ENCODE data around the gene TSPAN14.
"Not testable (repeated sequence)": the region's sequence is repeated elsewhere in the genome, so short reads cannot be mapped to it uniquely, and the experiment has no call there.

TSPAN14 gene

GRCh38 chr10:80530816-80531215 lies 76.7 kb downstream of the TSPAN14 start:
- DNase-seq = no peak

GRCh38 chr10:80532571-80532970 lies 78.5 kb downstream of the TSPAN14 start:
- no peak for DNase-seq

- DNase-seq = not testable (repeated sequence)
Measured at GRCh38 chr10:80534059-80534458, 79.9 kb downstream of the TSPAN14 start.

GRCh38 chr10:80534646-80535045 lies 80.5 kb downstream of the TSPAN14 start:
- not testable (repeated sequence) for DNase-seq

GRCh38 chr10:80535671-80536360 lies 81.7 kb downstream of the TSPAN14 start:
- peak; percentile 82 for DNase-seq

GRCh38 chr10:80536361-80536835 lies 82.3 kb downstream of the TSPAN14 start:
- no peak for DNase-seq

GRCh38 chr10:80537086-80537735 lies 83.1 kb downstream of the TSPAN14 start:
- no peak for DNase-seq

- no peak for DNase-seq
Measured at GRCh38 chr10:80537736-80538480, 83.8 kb downstream of the TSPAN14 start, which contains the start of gene SH2D4B. Gene SH2D4B, plus strand, starts transcription at chr10:80537902. Its CDS starts 430 bp downstream, at chr10:80538332.

- DNase-seq = no peak
Measured at GRCh38 chr10:80538481-80539185, 84.5 kb downstream of the TSPAN14 start.

GRCh38 chr10:80539421-80540031 lies 85.4 kb downstream of the TSPAN14 start:
- DNase-seq = no peak

GRCh38 chr10:80540136-80540535 lies 86.0 kb downstream of the TSPAN14 start:
- no peak for DNase-seq

- DNase-seq = no peak
Measured at GRCh38 chr10:80540618-80540980, 86.5 kb downstream of the TSPAN14 start.

- DNase-seq = no peak
Measured at GRCh38 chr10:80540981-80541750, 87.1 kb downstream of the TSPAN14 start.

- DNase-seq = no peak
Measured at GRCh38 chr10:80542053-80542452, 87.9 kb downstream of the TSPAN14 start.

GRCh38 chr10:80542652-80543318 lies 88.7 kb downstream of the TSPAN14 start:
- no peak for DNase-seq

- DNase-seq = not testable (repeated sequence)
Measured at GRCh38 chr10:80543319-80543672, 89.2 kb downstream of the TSPAN14 start.

- DNase-seq = no peak
Measured at GRCh38 chr10:80544316-80544953, 90.3 kb downstream of the TSPAN14 start.

GRCh38 chr10:80545258-80545881 lies 91.3 kb downstream of the TSPAN14 start:
- no peak for DNase-seq

GRCh38 chr10:80552151-80552646 lies 98.1 kb downstream of the TSPAN14 start:
- DNase-seq = no peak

- DNase-seq = no peak
Measured at GRCh38 chr10:80553436-80553835, 99.3 kb downstream of the TSPAN14 start.

Data from CD4-positive, alpha-beta T cell treated with Interleukin-21 for 1 hour (primary cell).